Activated T-helper 1 cell treated with anti-CD3 and anti-CD28 coated beads, Interleukin-2, amount 50 U/mL, for 16 hours (primary cell): ENCODE data around the gene ANTXRL.
"Not testable (repeated sequence)": the region's sequence is repeated elsewhere in the genome, so short reads cannot be mapped to it uniquely, and the experiment has no call there.

ENCODE experiments used
- DNase-seq, 2 donors: peaks; one replicate each; pipeline ENCODE4 v3.0.0-alpha.2; 2020; ENCODE audit warnings: low read depth in 1 of 2, low spot score in 1 of 2

The ANTXRL gene

GRCh38 chr10:46286991-46287693 lies at the start of gene ANTXRL:
Gene ANTXRL (plus strand): TSS chr10:46286997. CDS start chr10:46287263, 266 bp downstream.
- DNase-seq: no peak

GRCh38 chr10:46237815-46238510 lies 48.8 kb upstream of the ANTXRL start:
- DNase-seq: no peak

GRCh38 chr10:46239247-46239646 lies 47.5 kb upstream of the ANTXRL start:
- no peak for DNase-seq

GRCh38 chr10:46239993-46240683 lies 46.7 kb upstream of the ANTXRL start:
- DNase-seq: no peak

GRCh38 chr10:46240684-46241565 lies 45.9 kb upstream of the ANTXRL start:
- DNase-seq: no peak

- no peak for DNase-seq
These were observed 41.4 kb upstream of the ANTXRL start for GRCh38 chr10:46245381-46245900.

- not testable (repeated sequence) for DNase-seq
These were observed 40.2 kb upstream of the ANTXRL start for GRCh38 chr10:46246400-46247180.

GRCh38 chr10:46247181-46247475 lies 39.7 kb upstream of the ANTXRL start:
- no peak for DNase-seq

GRCh38 chr10:46247808-46248569 lies 38.8 kb upstream of the ANTXRL start:
- DNase-seq: no peak

- DNase-seq: peak in 1 of 2 donors; percentile 3
These were observed 38.1 kb upstream of the ANTXRL start for GRCh38 chr10:46248651-46249146.

- not testable (repeated sequence) for DNase-seq
These were observed 37.0 kb upstream of the ANTXRL start for GRCh38 chr10:46249617-46250344.

- no peak for DNase-seq
These were observed 36.3 kb upstream of the ANTXRL start for GRCh38 chr10:46250481-46250880.

- DNase-seq: no peak
These were observed 35.6 kb upstream of the ANTXRL start for GRCh38 chr10:46250898-46251856.

GRCh38 chr10:46251857-46252847 lies 34.6 kb upstream of the ANTXRL start:
- no peak for DNase-seq

GRCh38 chr10:46253076-46254006 lies 33.5 kb upstream of the ANTXRL start:
- DNase-seq: no peak
